ENCODE results near the gene SLC22A23.
"Not testable (repeated sequence)": the region's sequence is repeated elsewhere in the genome, so short reads cannot be mapped to it uniquely, and the experiment has no call there.

SLC22A23 gene

DNA sequence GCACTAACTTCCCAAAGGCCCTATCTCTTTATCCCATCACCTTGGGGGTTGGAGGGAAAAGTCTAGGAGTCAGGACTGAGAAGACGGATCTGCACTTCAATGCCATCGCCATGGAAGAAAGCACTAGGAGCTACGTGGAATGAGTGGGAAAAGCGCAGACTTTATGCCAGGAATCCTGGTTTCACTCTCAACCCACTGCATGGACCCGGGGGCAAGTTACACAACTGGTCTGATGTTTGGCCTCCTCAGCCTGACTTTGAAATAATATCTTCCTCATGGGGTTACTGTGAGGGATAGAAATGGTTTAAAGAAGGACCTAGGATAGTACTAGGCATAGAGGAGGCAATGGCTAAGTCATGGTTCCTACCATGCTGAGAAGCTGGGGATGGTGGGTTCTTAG is 211.6 kb downstream of the SLC22A23 start:
- TF ChIP-seq, protein P1, sequence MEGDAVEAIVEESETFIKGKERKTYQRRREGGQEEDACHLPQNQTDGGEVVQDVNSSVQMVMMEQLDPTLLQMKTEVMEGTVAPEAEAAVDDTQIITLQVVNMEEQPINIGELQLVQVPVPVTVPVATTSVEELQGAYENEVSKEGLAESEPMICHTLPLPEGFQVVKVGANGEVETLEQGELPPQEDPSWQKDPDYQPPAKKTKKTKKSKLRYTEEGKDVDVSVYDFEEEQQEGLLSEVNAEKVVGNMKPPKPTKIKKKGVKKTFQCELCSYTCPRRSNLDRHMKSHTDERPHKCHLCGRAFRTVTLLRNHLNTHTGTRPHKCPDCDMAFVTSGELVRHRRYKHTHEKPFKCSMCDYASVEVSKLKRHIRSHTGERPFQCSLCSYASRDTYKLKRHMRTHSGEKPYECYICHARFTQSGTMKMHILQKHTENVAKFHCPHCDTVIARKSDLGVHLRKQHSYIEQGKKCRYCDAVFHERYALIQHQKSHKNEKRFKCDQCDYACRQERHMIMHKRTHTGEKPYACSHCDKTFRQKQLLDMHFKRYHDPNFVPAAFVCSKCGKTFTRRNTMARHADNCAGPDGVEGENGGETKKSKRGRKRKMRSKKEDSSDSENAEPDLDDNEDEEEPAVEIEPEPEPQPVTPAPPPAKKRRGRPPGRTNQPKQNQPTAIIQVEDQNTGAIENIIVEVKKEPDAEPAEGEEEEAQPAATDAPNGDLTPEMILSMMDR (IDR thresholded peaks at IDR 0.05), result no peak
- no peak overlapping the region for H3K27ac ChIP-seq

DNA sequence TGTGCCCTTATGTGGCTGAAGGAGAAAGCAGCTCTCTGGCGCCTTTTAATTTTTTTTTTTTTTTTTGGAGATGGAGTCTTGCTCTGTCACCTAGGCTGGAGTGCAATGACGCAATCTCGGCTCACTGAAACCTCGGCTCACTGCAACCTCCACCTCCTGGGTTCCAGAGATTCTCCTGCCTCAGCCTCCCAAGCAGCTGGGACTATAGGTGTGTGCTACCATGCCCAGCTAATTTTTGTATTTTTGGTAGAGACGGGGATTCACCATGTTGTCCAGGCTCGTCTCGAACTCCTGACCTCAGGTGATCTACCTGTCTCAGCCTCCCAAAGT is 212.1 kb downstream of the SLC22A23 start:
- H3K27ac ChIP-seq, result not testable (repeated sequence)

DNA sequence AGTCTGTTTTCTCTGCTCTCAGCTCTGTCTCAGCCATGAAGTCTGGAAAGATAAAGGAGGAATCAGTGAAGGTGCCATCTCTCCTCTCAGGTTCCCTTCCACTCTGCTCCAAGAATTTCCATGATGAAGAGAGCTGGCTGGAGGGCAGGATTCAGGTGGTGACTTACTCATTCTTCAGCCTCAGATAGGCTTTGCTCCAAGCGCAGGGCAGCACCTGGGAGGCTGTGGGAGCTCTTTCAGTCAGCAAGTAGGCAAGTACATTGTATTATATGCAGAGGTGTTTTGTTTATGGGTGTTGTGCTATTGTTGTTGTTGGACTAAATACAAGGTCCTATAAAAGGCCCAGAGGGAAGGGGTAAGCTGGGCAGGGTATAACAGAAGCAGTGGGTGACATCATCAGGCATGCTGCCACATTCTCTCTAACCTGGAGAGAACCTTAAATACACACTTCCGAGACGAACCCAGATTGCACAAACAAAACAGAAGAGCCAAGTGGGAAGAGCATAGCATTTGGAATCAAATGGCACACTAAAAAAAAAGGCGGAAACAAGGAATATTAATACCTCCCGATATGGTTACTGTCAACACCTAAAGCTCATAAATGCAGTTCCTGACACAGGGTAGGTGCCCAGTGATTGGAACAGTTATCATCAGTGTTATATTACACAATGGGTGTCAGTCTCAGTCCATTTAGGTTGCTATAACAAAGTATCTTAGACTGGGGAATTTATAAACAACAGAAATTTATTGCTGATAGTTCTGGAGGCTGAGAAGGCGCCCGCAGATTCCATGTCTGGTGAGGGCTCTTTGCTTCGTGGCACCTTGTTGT is 212.6 kb downstream of the SLC22A23 start:
- H3K27ac ChIP-seq, result no peak overlapping the region
- TF ChIP-seq, protein P1 (IDR thresholded peaks at IDR 0.05), result no peak
- no peak for TF ChIP-seq ZFX (IDR thresholded peaks at IDR 0.05; ENCODE audit: borderline replicate concordance)

DNA sequence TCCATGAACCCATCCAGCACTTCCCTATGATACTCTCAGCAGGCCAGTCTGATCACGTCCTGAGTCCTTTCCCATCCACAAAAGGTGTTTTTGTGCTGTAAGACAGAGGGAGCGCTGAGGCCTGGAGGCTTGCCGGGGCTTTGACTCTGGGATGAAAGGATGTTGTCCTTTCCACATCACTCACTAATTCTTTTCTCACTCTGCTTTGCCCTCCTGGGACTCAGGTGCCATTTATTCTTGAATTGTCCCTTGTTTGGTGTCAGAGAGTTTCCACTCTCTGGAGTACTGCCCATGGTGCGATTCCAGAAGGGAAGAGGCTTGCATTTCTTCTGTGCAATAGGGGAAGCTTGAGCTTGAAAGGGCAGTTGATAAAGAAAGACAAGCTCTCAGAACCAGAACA is 214.1 kb downstream of the SLC22A23 start:
- TF ChIP-seq ZFX (IDR thresholded peaks at IDR 0.05; ENCODE audit: borderline replicate concordance), result no peak
- TF ChIP-seq, protein P1 (IDR thresholded peaks at IDR 0.05), result no peak
- H3K27ac ChIP-seq, result no peak overlapping the region

DNA sequence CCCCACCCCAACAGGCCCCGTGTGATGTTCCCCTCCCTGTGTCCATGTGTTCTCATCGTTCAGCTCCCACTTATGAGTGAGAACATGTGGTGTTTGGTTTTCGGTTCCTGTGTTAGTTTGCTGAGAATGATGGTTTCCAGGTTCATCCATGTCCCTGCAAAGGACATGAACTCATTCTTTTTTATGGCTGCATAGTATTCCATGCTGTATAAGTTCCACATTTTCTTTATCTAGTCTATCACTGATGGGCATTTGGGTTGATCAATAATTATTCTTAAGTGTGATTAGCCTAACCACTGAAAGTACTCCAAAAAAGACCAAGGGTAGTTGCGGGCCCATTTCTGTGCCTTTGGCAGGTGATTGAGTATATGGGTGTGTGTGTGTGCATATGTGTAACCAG is 215.1 kb downstream of the SLC22A23 start:
- not testable (repeated sequence) for H3K27ac ChIP-seq

DNA sequence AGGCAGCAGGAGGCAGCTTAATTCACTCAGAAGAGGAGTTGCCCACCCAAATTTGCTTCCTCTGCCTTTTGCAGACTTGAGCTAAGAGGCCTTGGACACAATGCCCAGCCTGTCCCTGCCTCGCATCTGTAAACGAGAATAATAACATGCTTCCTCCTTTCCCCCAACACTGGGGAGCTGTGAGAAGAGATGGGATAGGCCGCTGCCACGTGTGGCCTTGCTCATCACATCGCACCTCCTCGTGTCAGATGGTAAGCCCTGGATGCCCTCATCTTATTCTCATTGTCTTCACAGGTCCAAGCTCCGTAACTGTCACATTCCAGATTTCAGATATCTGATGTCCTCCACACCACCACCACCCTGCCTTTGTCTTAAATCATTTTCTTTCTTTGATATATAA is 216.3 kb downstream of the SLC22A23 start:
- TF ChIP-seq, protein P1 (IDR thresholded peaks at IDR 0.05), result no peak
- TF ChIP-seq ZFX (IDR thresholded peaks at IDR 0.05; ENCODE audit: borderline replicate concordance), result no peak
- H3K27ac ChIP-seq, result no peak overlapping the region

DNA sequence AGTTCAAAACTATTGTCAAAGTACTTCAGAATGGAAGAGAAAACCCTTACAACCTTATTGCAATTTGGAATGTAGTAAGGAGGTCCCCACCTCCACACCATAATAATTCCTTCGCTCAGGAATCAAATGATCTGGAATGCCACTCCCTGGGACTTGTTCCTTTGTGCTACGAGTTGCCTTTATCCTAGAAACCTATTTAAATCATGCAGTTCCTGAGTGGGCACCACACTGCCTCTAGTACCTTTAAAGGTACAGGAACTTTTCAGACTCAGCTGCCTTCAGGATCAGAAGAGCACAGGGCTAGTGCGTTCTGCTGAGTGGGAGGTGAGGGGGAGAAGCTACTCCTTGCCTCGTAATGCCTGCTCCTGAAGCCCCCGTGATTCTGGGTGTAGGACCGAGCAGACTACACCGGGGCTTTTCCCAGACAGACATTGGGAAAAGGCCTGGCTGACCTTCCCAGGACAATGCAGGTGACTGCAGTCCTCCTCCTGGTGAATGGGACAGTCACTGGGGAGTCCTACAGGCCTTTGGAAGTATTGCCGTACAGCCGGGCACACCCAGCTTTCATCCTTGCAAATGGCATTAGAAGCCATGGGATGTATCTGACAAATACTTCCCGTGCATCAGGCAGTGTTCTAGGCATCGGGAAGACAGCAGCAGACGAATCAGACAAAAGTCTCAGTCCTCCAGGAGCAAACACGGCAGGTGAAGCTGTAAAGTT is 217.6 kb downstream of the SLC22A23 start:
- no peak for TF ChIP-seq ZFX (IDR thresholded peaks at IDR 0.05; ENCODE audit: borderline replicate concordance)
- TF ChIP-seq, protein P1 (IDR thresholded peaks at IDR 0.05), result peak; percentile 25
- no peak overlapping the region for H3K27ac ChIP-seq

DNA sequence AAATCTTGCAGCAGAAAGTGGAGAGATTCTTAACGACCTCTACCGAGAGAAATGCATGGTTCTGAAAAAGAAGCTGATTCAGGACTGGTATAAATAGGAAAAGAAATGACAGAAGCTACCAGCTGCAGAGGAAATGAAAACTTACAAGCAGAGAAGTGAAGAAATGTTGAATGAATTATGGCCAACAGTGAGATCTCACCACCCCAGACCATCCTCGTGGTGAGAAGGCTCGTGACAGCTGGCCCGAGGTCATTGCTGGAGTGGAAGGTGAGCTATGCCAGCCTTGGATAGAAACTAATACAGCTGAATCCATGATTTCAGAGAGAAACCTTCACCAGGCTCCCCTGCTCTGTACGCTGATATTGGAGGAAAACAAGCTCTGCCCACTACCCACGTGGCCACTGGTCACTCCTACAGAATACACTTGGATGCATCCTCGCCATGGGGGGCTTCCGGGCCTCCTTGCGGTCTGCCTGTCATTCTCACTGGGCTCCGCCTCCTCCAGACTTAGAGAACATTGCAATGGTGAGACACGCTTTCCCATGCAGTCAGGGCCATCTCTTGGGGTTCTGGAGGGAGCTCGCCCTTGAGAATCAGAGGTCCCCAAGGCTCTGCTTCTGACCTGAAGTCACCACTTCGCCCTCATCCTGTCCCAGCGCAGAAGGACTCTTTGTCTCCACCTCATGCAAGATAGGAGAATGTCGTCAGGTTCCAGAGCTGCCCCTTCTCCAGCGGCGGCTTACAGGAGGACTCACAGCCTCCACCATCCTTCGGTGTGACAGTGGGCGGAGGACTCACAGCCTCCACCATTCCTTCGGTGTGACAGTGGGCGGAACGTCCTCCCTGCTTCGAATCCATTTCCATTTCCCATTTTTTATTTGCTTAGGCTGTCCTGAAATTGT is 218.8 kb downstream of the SLC22A23 start:
- no peak for TF ChIP-seq ZFX (IDR thresholded peaks at IDR 0.05; ENCODE audit: borderline replicate concordance)
- TF ChIP-seq, protein P1 (IDR thresholded peaks at IDR 0.05), result no peak
- no peak overlapping the region for H3K27ac ChIP-seq

Measured in 22Rv1 (cell line).